ENCODE results near the gene HEPACAM. TPM values are rescaled to one million over a fixed set of nuclear protein-coding genes. Genes with fewer than 3 reads are reported as not detected.

HEPACAM gene
- total RNA-seq, 6 donors from 2014 or later: 0.14 TPM; not detected in 5

GRCh38 chr11:124889191-124890091, 46.4 kb downstream of the HEPACAM start:
- ATAC-seq (ENCODE audit: low FRiP score in 2 of 2): no peak
- no peak for DNase-seq
- no peaks in the 10 kb centered on the region for H3K27me3 ChIP-seq
- peaks cover 0 to 41% (median 0%) of the 10 kb centered on the region in 4 donors for H3K36me3 ChIP-seq
- WGBS, 2 donors: 81 to 98% methylated on average over 2 of the region's 2 CpGs
- peaks cover 38 to 79% (median 43%) of the 10 kb centered on the region in 4 donors for H3K4me1 ChIP-seq
- no peaks in the 10 kb centered on the region for H3K9me3 ChIP-seq
- no peak overlapping the region for H3K4me3 ChIP-seq
- peak overlapping the region in 2 of 4 donors; percentile 38 to 39 for H3K27ac ChIP-seq
- no peak for TF ChIP-seq POLR2AphosphoS5 (IDR thresholded peaks at IDR 0.05)

- 83 to 85% methylated on average over 3 of the region's 3 CpGs for WGBS, 2 donors
- Histone ChIP-seq H3K36me3 (peaks cover 0 to 39% (median 0%) of the 10 kb centered on the region in 4 donors), H3K9me3 (no peaks in the 10 kb centered on the region), H3K27ac (peak overlapping the region in 3 of 4 donors; percentile 15 to 67 (median 21)), H3K4me1 (peaks cover 32 to 74% (median 44%) of the 10 kb centered on the region in 4 donors), H3K4me3 (no peak overlapping the region), H3K27me3 (no peaks in the 10 kb centered on the region)
- no peak for TF ChIP-seq POLR2AphosphoS5 (IDR thresholded peaks at IDR 0.05)
- TF ChIP-seq POLR2A (IDR thresholded peaks at IDR 0.05): no peak
- no peak for TF ChIP-seq EP300 (IDR thresholded peaks at IDR 0.05)
- TF ChIP-seq CTCF (IDR thresholded peaks at IDR 0.05): no peak
- no peak for DNase-seq
- no peak for ATAC-seq (ENCODE audit: low FRiP score in 2 of 2)
Observed at GRCh38 chr11:124887667-124888013, 48.2 kb downstream of the HEPACAM start.

- DNase-seq: no peak
- WGBS, 2 donors: 76 to 87% methylated on average over 6 to 12 of the region's 12 CpGs
- no peak overlapping the region for H3K4me3 ChIP-seq
- peaks cover 35 to 73% (median 45%) of the 10 kb centered on the region in 4 donors for H3K4me1 ChIP-seq
- ATAC-seq (ENCODE audit: low FRiP score in 2 of 2): no peak
- peak in 1 of 4 donors; percentile 23 for TF ChIP-seq POLR2A (IDR thresholded peaks at IDR 0.05)
- TF ChIP-seq EP300 (IDR thresholded peaks at IDR 0.05): no peak
- no peaks in the 10 kb centered on the region for H3K9me3 ChIP-seq
- H3K36me3 ChIP-seq: peaks cover 0 to 37% (median 0%) of the 10 kb centered on the region in 4 donors
- no peaks in the 10 kb centered on the region for H3K27me3 ChIP-seq
- peak overlapping the region in 3 of 4 donors; percentile 15 to 67 (median 21) for H3K27ac ChIP-seq
Observed at GRCh38 chr11:124886978-124887666, 48.7 kb downstream of the HEPACAM start.

GRCh38 chr11:124886476-124886875, 49.4 kb downstream of the HEPACAM start:
- ATAC-seq (ENCODE audit: low FRiP score in 2 of 2): no peak
- Histone ChIP-seq H3K9me3 (no peaks in the 10 kb centered on the region), H3K27ac (peak overlapping the region in 2 of 4 donors; percentile 42 to 67), H3K4me1 (peaks cover 38 to 71% (median 42%) of the 10 kb centered on the region in 4 donors), H3K36me3 (peaks cover 0 to 30% (median 0%) of the 10 kb centered on the region in 4 donors), H3K27me3 (no peaks in the 10 kb centered on the region), H3K4me3 (no peak overlapping the region)
- DNase-seq: no peak
- TF ChIP-seq CTCF (IDR thresholded peaks at IDR 0.05) (no peak), POLR2A (IDR thresholded peaks at IDR 0.05) (no peak), EP300 (IDR thresholded peaks at IDR 0.05) (no peak), POLR2AphosphoS5 (IDR thresholded peaks at IDR 0.05) (no peak)
- 83 to 88% methylated on average over 11 of the region's 11 CpGs for WGBS, 2 donors

GRCh38 chr11:124884869-124885479, 50.9 kb downstream of the HEPACAM start:
- Histone ChIP-seq H3K27ac (peak overlapping the region in 2 of 4 donors; percentile 67 to 78), H3K36me3 (peaks cover 0 to 17% (median 0%) of the 10 kb centered on the region in 4 donors), H3K4me1 (peaks cover 30 to 59% (median 35%) of the 10 kb centered on the region in 4 donors), H3K9me3 (no peaks in the 10 kb centered on the region), H3K27me3 (no peaks in the 10 kb centered on the region), H3K4me3 (no peak overlapping the region)
- DNase-seq (no peak), ATAC-seq (ENCODE audit: low FRiP score in 2 of 2) (no peak)
- peak in 1 of 2 donors; percentile 49 for TF ChIP-seq POLR2AphosphoS5 (IDR thresholded peaks at IDR 0.05)
- peak in 2 of 4 donors; percentile 22 to 40 for TF ChIP-seq EP300 (IDR thresholded peaks at IDR 0.05)
- no peak for TF ChIP-seq CTCF (IDR thresholded peaks at IDR 0.05)
- no peak for TF ChIP-seq POLR2A (IDR thresholded peaks at IDR 0.05)
- 50 to 73% methylated on average over 4 to 5 of the region's 5 CpGs for WGBS, 2 donors

Data from upper lobe of left lung (tissue), 6 donors.